ENCODE measurements around the gene STAG2.
"Not testable (repeated sequence)": the region's sequence is repeated elsewhere in the genome, so short reads cannot be mapped to it uniquely, and the experiment has no call there.

Gene STAG2

GRCh38 chrX:124098089-124098488 is 136.6 kb downstream of the STAG2 start:
- DNase-seq = peak in 1 of 2 donors; percentile 48
- no peak overlapping the region for H3K9ac ChIP-seq (ENCODE audit: low read length)
- H2AFZ ChIP-seq (ENCODE audit: insufficient read depth, low read length, poor library complexity) = no peak overlapping the region
- no peak overlapping the region for H2BK120ac ChIP-seq (ENCODE audit: insufficient read depth, low read length, poor library complexity)
- H4K91ac ChIP-seq (ENCODE audit: low read depth, low read length) = no peak overlapping the region
- H3K4me2 ChIP-seq (ENCODE audit: low read length) = no peak overlapping the region
- no peak overlapping the region for H3K4ac ChIP-seq (ENCODE audit: low read depth, low read length)
- H3K4me3 ChIP-seq (ENCODE audit: low read depth, low read length) = no peak overlapping the region
- no peak overlapping the region for H3K14ac ChIP-seq (ENCODE audit: low read length)
- H3K23ac ChIP-seq (ENCODE audit: low read length) = no peak overlapping the region
- no peak overlapping the region for H2BK5ac ChIP-seq (ENCODE audit: low read depth, low read length, poor library complexity)
- no peaks in the 10 kb centered on the region for H3K79me1 ChIP-seq (ENCODE audit: low read length)
- H3K36me3 ChIP-seq (ENCODE audit: control insufficient read depth in 1 of 2, insufficient read depth in 2 of 2, low read length in 2 of 2) = peaks cover 0 to 1% of the 10 kb centered on the region in 2 experiments
- no peaks in the 10 kb centered on the region for H3K9me3 ChIP-seq (ENCODE audit: insufficient read depth, low read depth, low read length)
- no peak overlapping the region for H3K27ac ChIP-seq (ENCODE audit: low read depth, low read length)
- H4K12ac ChIP-seq (ENCODE audit: low read depth, low read length) = no peak overlapping the region
- H2BK12ac ChIP-seq (ENCODE audit: low read length) = no peak overlapping the region
- no peak overlapping the region for H4K8ac ChIP-seq (ENCODE audit: low read depth, low read length)
- H3K27me3 ChIP-seq (ENCODE audit: insufficient read depth, low read length) = no peaks in the 10 kb centered on the region
- H3K79me2 ChIP-seq (ENCODE audit: control insufficient read depth, insufficient read depth, low read length, poor library complexity) = no peaks in the 10 kb centered on the region
- no peaks in the 10 kb centered on the region for H3K4me1 ChIP-seq (ENCODE audit: control insufficient read depth in 1 of 2, insufficient read depth in 2 of 2, low read length in 2 of 2)
- H2AK5ac ChIP-seq (ENCODE audit: low read length) = no peak overlapping the region
- no peak overlapping the region for H3K18ac ChIP-seq (ENCODE audit: low read length)

- Histone ChIP-seq H4K91ac (ENCODE audit: low read depth, low read length) (no peak overlapping the region), H3K79me1 (ENCODE audit: low read length) (no peaks in the 10 kb centered on the region), H3K27ac (ENCODE audit: low read depth, low read length) (no peak overlapping the region), H3K9ac (ENCODE audit: low read length) (no peak overlapping the region), H3K4me1 (ENCODE audit: control insufficient read depth in 1 of 2, insufficient read depth in 2 of 2, low read length in 2 of 2) (no peaks in the 10 kb centered on the region), H3K36me3 (ENCODE audit: control insufficient read depth in 1 of 2, insufficient read depth in 2 of 2, low read length in 2 of 2) (no peaks in the 10 kb centered on the region), H2AFZ (ENCODE audit: insufficient read depth, low read length, poor library complexity) (no peak overlapping the region), H2AK5ac (ENCODE audit: low read length) (no peak overlapping the region), H3K4ac (ENCODE audit: low read depth, low read length) (no peak overlapping the region), H3K27me3 (ENCODE audit: insufficient read depth, low read length) (no peaks in the 10 kb centered on the region), H3K4me2 (ENCODE audit: low read length) (no peak overlapping the region), H2BK12ac (ENCODE audit: low read length) (no peak overlapping the region), H3K79me2 (ENCODE audit: control insufficient read depth, insufficient read depth, low read length, poor library complexity) (no peaks in the 10 kb centered on the region), H2BK120ac (ENCODE audit: insufficient read depth, low read length, poor library complexity) (no peak overlapping the region), H4K12ac (ENCODE audit: low read depth, low read length) (no peak overlapping the region), H3K4me3 (ENCODE audit: low read depth, low read length) (no peak overlapping the region), H4K8ac (ENCODE audit: low read depth, low read length) (no peak overlapping the region), H3K23ac (ENCODE audit: low read length) (no peak overlapping the region), H3K18ac (ENCODE audit: low read length) (no peak overlapping the region), H2BK5ac (ENCODE audit: low read depth, low read length, poor library complexity) (no peak overlapping the region), H3K9me3 (ENCODE audit: insufficient read depth, low read depth, low read length) (no peaks in the 10 kb centered on the region), H3K14ac (ENCODE audit: low read length) (no peak overlapping the region)
- DNase-seq = no peak
- no CpG with 5 or more reads among the region's 5 CpGs for WGBS (ENCODE audit: extremely low coverage, insufficient coverage, insufficient read length)
These were observed 142.5 kb downstream of the STAG2 start for GRCh38 chrX:124103966-124104365.

GRCh38 chrX:124104512-124104911 is 143.0 kb downstream of the STAG2 start:
- H3K4me2 ChIP-seq (ENCODE audit: low read length); H3K4me1 ChIP-seq (ENCODE audit: control insufficient read depth in 1 of 2, insufficient read depth in 2 of 2, low read length in 2 of 2); H3K27ac ChIP-seq (ENCODE audit: low read depth, low read length); H2BK12ac ChIP-seq (ENCODE audit: low read length); H4K91ac ChIP-seq (ENCODE audit: low read depth, low read length); H4K8ac ChIP-seq (ENCODE audit: low read depth, low read length); H3K27me3 ChIP-seq (ENCODE audit: insufficient read depth, low read length); DNase-seq; H3K9ac ChIP-seq (ENCODE audit: low read length); H3K36me3 ChIP-seq (ENCODE audit: control insufficient read depth in 1 of 2, insufficient read depth in 2 of 2, low read length in 2 of 2); H4K12ac ChIP-seq (ENCODE audit: low read depth, low read length); H3K4me3 ChIP-seq (ENCODE audit: low read depth, low read length); H3K14ac ChIP-seq (ENCODE audit: low read length); H3K23ac ChIP-seq (ENCODE audit: low read length); H3K4ac ChIP-seq (ENCODE audit: low read depth, low read length); H2AFZ ChIP-seq (ENCODE audit: insufficient read depth, low read length, poor library complexity); H2BK120ac ChIP-seq (ENCODE audit: insufficient read depth, low read length, poor library complexity); H2BK5ac ChIP-seq (ENCODE audit: low read depth, low read length, poor library complexity); H3K79me1 ChIP-seq (ENCODE audit: low read length); H3K18ac ChIP-seq (ENCODE audit: low read length); H3K9me3 ChIP-seq (ENCODE audit: insufficient read depth, low read depth, low read length); H3K79me2 ChIP-seq (ENCODE audit: control insufficient read depth, insufficient read depth, low read length, poor library complexity); H2AK5ac ChIP-seq (ENCODE audit: low read length): not testable (repeated sequence)
- no CpG with 5 or more reads among the region's 7 CpGs for WGBS (ENCODE audit: extremely low coverage, insufficient coverage, insufficient read length)

GRCh38 chrX:124113621-124114600 is 152.4 kb downstream of the STAG2 start:
- Histone ChIP-seq H3K79me1 (ENCODE audit: low read length) (no peaks in the 10 kb centered on the region), H3K23ac (ENCODE audit: low read length) (no peak overlapping the region), H3K9me3 (ENCODE audit: insufficient read depth, low read depth, low read length) (no peaks in the 10 kb centered on the region), H4K12ac (ENCODE audit: low read depth, low read length) (no peak overlapping the region), H3K4me2 (ENCODE audit: low read length) (no peak overlapping the region), H3K18ac (ENCODE audit: low read length) (no peak overlapping the region), H3K4ac (ENCODE audit: low read depth, low read length) (no peak overlapping the region), H2BK120ac (ENCODE audit: insufficient read depth, low read length, poor library complexity) (no peak overlapping the region), H4K91ac (ENCODE audit: low read depth, low read length) (no peak overlapping the region), H2AK5ac (ENCODE audit: low read length) (no peak overlapping the region), H3K27ac (ENCODE audit: low read depth, low read length) (no peak overlapping the region), H3K27me3 (ENCODE audit: insufficient read depth, low read length) (no peaks in the 10 kb centered on the region), H3K4me1 (ENCODE audit: control insufficient read depth in 1 of 2, insufficient read depth in 2 of 2, low read length in 2 of 2) (no peaks in the 10 kb centered on the region), H2BK5ac (ENCODE audit: low read depth, low read length, poor library complexity) (no peak overlapping the region), H3K79me2 (ENCODE audit: control insufficient read depth, insufficient read depth, low read length, poor library complexity) (no peaks in the 10 kb centered on the region), H4K8ac (ENCODE audit: low read depth, low read length) (no peak overlapping the region), H3K4me3 (ENCODE audit: low read depth, low read length) (no peak overlapping the region), H2BK12ac (ENCODE audit: low read length) (no peak overlapping the region), H3K36me3 (ENCODE audit: control insufficient read depth in 1 of 2, insufficient read depth in 2 of 2, low read length in 2 of 2) (no peaks in the 10 kb centered on the region), H2AFZ (ENCODE audit: insufficient read depth, low read length, poor library complexity) (no peak overlapping the region), H3K14ac (ENCODE audit: low read length) (no peak overlapping the region), H3K9ac (ENCODE audit: low read length) (no peak overlapping the region)
- WGBS (ENCODE audit: extremely low coverage, insufficient coverage, insufficient read length) = no CpG with 5 or more reads among the region's 4 CpGs
- no peak for DNase-seq
